ENCODE results near the gene TTYH3. TPM values are rescaled to one million over a fixed set of nuclear protein-coding genes. Genes with fewer than 3 reads are reported as not detected.
"Not testable (repeated sequence)": the region's sequence is repeated elsewhere in the genome, so short reads cannot be mapped to it uniquely, and the experiment has no call there.

The TTYH3 gene
- total RNA-seq, 1 donor from 2014 or later: 33.9 TPM

DNA sequence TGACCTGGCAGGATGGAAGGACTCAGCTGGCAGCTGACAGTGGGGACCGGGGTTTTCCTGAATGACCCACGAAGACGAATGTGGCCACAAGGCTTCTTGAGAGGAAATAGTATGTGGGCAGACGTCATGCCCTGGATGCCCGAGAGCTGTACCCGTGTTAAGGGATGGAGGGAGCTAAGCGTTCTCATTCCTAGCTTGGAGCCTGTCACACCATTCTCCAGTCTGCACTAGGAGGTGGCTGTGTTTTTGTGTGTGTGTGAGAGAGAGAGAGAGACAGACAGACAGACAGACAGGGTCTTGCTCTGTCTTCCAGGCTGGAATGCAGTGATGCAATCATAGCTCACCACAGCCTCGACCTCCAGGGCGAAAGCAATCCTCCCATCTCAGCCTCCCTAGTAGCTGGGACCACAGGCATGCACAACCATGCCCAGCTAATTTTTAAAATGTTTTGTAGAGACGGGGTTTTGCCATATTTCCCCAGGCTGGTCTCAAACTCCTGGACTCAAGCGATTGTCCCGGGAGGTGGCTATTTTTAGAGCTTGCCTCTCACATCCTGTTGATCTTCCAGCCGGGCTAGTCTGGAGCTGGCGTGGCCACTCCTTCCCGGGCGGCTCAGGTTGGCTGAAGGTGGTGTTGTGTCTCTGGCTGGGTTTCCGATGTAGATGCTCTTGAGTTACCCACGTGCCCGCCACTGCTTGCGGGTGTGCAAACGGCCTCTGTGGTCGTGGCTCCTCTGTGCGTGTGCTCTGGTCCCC is 58.3 kb downstream of the TTYH3 start:
- H3K4me1 ChIP-seq: peaks cover 30% of the 10 kb centered on the region
- intact Hi-C loops (cut with DNase I): loop anchor here (10.0 kb wide), 2 partner anchors 115 to 215 kb away; partner anchors contain the start of gene GRIFIN

DNA sequence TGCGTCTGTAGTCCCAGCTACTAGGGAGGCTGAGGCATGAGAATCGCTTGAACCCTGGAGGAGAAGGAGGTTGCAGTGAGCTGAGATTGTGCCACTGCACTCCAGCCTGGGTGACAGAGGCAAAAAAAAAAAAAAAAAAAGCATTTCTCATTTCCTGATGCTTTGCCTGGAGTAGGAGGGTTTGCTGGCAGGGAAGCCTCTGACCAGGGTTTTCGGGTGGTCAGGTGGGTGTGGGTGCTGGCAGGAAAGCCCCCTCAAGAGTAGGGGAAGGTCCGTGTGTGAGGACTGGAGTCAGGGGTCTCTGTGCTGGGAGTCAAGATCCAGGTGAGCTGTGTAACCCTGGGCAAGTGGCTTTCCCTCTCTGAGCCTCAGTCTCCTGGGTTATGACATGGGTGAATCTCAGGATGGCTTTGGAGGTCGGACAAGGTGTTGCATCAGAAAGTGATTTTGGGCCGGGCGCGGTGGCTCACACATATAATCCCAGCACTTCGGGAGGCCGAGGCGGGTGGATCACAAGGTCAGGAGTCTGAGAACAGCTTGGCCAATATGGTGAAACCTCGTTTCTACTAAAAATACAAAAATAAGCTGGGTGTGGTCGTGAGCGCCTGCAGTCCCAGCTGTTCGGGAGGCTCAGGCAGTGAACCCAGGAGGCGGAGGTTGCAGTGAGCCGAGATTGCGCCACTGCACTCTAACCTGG is 59.4 kb downstream of the TTYH3 start:
- Histone ChIP-seq H3K4me3 (no peak overlapping the region), H3K27ac (no peak overlapping the region), H3K36me3 (no peaks in the 10 kb centered on the region), H3K4me1 (peaks cover 30% of the 10 kb centered on the region), H3K9me3 (no peaks in the 10 kb centered on the region), H3K27me3 (no peaks in the 10 kb centered on the region)
- intact Hi-C loops (cut with DNase I): no loop called here
- DNase-seq (ENCODE audit: extremely low spot score in 2 of 2): no peak
- TF ChIP-seq POLR2AphosphoS5 (IDR thresholded peaks at IDR 0.05; ENCODE audit: insufficient read depth in 1 of 2, low read depth in 1 of 2): peak in 1 of 2 donors; percentile 29
- TF ChIP-seq, protein P1, sequence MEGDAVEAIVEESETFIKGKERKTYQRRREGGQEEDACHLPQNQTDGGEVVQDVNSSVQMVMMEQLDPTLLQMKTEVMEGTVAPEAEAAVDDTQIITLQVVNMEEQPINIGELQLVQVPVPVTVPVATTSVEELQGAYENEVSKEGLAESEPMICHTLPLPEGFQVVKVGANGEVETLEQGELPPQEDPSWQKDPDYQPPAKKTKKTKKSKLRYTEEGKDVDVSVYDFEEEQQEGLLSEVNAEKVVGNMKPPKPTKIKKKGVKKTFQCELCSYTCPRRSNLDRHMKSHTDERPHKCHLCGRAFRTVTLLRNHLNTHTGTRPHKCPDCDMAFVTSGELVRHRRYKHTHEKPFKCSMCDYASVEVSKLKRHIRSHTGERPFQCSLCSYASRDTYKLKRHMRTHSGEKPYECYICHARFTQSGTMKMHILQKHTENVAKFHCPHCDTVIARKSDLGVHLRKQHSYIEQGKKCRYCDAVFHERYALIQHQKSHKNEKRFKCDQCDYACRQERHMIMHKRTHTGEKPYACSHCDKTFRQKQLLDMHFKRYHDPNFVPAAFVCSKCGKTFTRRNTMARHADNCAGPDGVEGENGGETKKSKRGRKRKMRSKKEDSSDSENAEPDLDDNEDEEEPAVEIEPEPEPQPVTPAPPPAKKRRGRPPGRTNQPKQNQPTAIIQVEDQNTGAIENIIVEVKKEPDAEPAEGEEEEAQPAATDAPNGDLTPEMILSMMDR (IDR thresholded peaks at IDR 0.05): no peak

More for the DNA sequence above, 58.3 kb downstream of the TTYH3 start:
- no peak for DNase-seq (ENCODE audit: extremely low spot score in 2 of 2)
- Histone ChIP-seq H3K4me3 (no peak overlapping the region), H3K9me3 (no peaks in the 10 kb centered on the region), H3K27ac (no peak overlapping the region), H3K36me3 (no peaks in the 10 kb centered on the region), H3K27me3 (no peaks in the 10 kb centered on the region)
- TF ChIP-seq, protein P1 (IDR thresholded peaks at IDR 0.05): no peak
- TF ChIP-seq POLR2A (IDR thresholded peaks at IDR 0.05): no peak
- TF ChIP-seq POLR2AphosphoS5 (IDR thresholded peaks at IDR 0.05; ENCODE audit: insufficient read depth in 1 of 2, low read depth in 1 of 2): no peak

DNA sequence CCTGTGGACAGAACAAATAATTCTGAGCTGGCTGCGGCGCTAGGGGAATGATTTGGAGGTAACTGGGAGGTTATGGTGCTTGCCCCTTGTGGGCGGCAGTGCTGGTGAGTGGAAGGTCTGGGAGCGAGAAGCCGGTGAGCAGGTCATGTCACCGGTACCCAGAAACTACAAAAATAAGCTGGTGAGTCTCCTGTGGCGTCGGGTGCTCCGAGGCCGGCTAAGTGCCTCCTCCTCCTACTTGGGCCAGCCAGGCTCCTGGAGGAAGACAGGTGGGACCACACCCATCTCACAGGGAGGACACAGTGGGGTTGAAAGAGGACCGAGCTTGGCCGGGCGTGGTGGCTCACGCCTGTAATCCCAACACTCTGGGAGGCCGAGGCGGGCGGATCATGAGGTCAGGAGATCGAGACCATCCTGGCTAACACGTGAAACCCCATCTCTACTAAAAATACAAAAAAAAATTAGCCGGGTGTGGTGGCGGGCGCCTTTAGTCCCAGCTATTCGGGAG is 60.2 kb downstream of the TTYH3 start:
- intact Hi-C loops (cut with DNase I); H3K27me3 ChIP-seq; DNase-seq (ENCODE audit: extremely low spot score in 2 of 2); H3K9me3 ChIP-seq; H3K4me3 ChIP-seq; H3K36me3 ChIP-seq: not testable (repeated sequence)
- peaks cover 30% of the 10 kb centered on the region for H3K4me1 ChIP-seq
- peak overlapping the region; percentile 28 for H3K27ac ChIP-seq

DNA sequence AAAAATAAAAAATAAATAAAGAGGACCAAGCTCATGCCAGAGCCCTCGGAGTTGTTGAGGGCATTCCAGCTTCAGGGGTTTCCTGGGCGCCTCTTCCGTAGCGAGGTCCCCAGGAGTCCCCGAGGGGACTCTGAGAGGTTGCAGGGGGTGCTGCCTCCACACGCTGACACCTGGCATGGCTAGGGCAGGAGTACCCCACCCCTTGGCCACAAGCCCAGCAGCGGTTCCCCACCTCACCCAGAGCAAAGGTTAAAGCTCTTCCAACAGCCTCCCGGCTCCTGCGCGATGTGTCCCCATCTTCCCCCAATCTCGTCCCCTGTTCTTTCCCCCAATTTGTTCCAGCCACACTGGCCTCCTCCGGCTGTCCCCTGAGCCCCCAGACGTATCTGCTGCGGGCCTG is 60.8 kb downstream of the TTYH3 start:
- intact Hi-C loops (cut with DNase I): no loop called here
- H3K4me1 ChIP-seq: peaks cover 25% of the 10 kb centered on the region
- no peaks in the 10 kb centered on the region for H3K27me3 ChIP-seq
- DNase-seq (ENCODE audit: extremely low spot score in 2 of 2): no peak
- H3K9me3 ChIP-seq: no peaks in the 10 kb centered on the region
- no peaks in the 10 kb centered on the region for H3K36me3 ChIP-seq
- H3K4me3 ChIP-seq: no peak overlapping the region
- TF ChIP-seq, protein P1 (IDR thresholded peaks at IDR 0.05): no peak
- TF ChIP-seq POLR2A (IDR thresholded peaks at IDR 0.05) (no peak), POLR2AphosphoS5 (IDR thresholded peaks at IDR 0.05; ENCODE audit: insufficient read depth in 1 of 2, low read depth in 1 of 2) (no peak)
- H3K27ac ChIP-seq: no peak overlapping the region

DNA sequence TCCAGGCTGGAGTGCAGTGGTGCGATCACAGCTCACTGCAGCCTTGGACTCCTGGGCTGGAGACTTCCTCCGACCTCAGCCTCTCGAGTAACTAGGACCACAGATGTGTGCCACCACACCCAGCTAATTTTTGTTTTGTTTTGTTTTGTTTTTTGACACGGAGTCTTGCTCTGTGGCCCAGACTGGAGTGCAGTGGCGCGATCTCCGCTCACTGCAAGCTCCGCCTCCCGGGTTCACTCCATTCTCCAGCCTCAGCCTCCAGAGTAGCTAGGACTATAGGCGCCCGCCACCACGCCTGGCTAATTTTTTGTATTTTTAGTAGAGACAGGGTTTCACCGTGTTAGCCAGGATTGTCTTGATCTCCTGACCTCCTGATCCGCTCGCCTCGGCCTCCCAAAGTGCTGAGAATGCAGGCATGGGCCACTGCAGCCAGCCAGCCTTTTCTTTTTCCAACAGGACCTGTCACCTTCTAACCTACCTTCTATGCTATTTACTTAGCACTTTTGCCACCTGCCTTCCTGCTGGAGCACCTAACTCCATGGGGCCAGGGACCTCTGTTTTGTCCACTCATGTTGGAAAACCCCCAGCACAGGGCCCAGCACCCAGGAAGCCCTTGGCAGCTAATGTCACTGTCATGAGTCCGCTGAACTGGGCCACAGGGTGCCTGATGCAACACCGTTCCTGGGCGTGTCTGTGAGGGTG is 61.8 kb downstream of the TTYH3 start:
- DNase-seq (ENCODE audit: extremely low spot score in 2 of 2); intact Hi-C loops (cut with DNase I): not testable (repeated sequence)
- H3K4me1 ChIP-seq: peaks cover 18% of the 10 kb centered on the region

DNA sequence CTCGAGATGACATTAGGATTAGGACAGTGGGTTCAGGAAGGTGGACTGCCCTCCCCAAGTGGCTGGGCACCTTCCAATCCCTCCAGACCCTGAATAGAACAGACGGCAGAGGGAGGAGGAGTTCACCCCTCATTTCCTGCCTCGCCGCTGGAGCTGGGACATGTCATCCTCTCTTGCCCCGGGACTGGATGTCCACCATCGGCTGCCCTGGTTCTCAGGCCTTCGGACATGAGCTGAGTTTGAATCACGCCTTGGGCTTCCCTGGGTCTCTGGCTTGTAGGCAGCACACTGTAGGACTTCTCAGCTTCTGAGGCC is 62.3 kb downstream of the TTYH3 start:
- peaks cover 12% of the 10 kb centered on the region for H3K4me1 ChIP-seq
- DNase-seq (ENCODE audit: extremely low spot score in 2 of 2); intact Hi-C loops (cut with DNase I); H3K4me3 ChIP-seq; H3K9me3 ChIP-seq; H3K27me3 ChIP-seq; H3K36me3 ChIP-seq; H3K27ac ChIP-seq: not testable (repeated sequence)

More for the DNA sequence above, 61.8 kb downstream of the TTYH3 start:
- not testable (repeated sequence) for H3K27me3 ChIP-seq, H3K36me3 ChIP-seq, H3K9me3 ChIP-seq, H3K4me3 ChIP-seq, H3K27ac ChIP-seq

Measured in vagina (tissue), 2 donors.